Left ventricle myocardium inferior (tissue), 1 donor: Measurements from ENCODE around the gene PRIMA1. TPM values are rescaled to one million over a fixed set of nuclear protein-coding genes. Genes with fewer than 3 reads are reported as not detected.

Source experiments
- DNase-seq: peaks from one replicate; pipeline ENCODE4 v3.0.0-alpha.2; 2020
- H3K27ac ChIP-seq: fragments of 200-600 bp; replicated peaks from 2 replicates; pipeline ENCODE4 v1.8.0; 2021
- H3K27me3 ChIP-seq: fragments of 200-600 bp; 2 replicates; pipeline ENCODE4 v1.8.0; 2021; ENCODE audit warnings: low read depth
- H3K36me3 ChIP-seq: fragments of 200-600 bp; 2 replicates; pipeline ENCODE4 v1.8.0; 2021
- H3K4me1 ChIP-seq: fragments of 200-600 bp; 2 replicates; pipeline ENCODE4 v1.8.0; 2021
- H3K4me3 ChIP-seq: fragments of 200-600 bp; 2 replicates; pipeline ENCODE4 v1.8.0; 2021; ENCODE audit warnings: mild to moderate bottlenecking, moderate library complexity
- H3K9me3 ChIP-seq: fragments of 200-600 bp; replicated peaks from 2 replicates; pipeline ENCODE4 v1.8.0; 2021
- intact Hi-C: fragments of 100-400 bp; cut with micrococcal nuclease; formaldehyde crosslinking; loops from one replicate; pipeline ENCODE4 v1.11.0; 2022
- total RNA-seq: library from RNA; stranded (reverse); fragmentation: NEBNext Ultra II Directional; extraction: Animal tissue kit (Norgen Biotek cat#: 25700); gene quantifications from one replicate; pipeline ENCODE4 v1.2.1, GENCODE V29; 2021
- TF ChIP-seq, protein P1 (sequence below): fragments of 200-600 bp; IDR thresholded peaks from 2 replicates; pipeline ENCODE4 v1.8.0; 2021; ENCODE audit warnings: antibody characterized with exemption, mild to moderate bottlenecking, borderline replicate concordance
- donor health status: DM: no; HTN: yes; CAD: no; lungs with severe emphysema.

The PRIMA1 gene
- total RNA-seq, 1 donor from 2014 or later = 7.3 TPM

DNA sequence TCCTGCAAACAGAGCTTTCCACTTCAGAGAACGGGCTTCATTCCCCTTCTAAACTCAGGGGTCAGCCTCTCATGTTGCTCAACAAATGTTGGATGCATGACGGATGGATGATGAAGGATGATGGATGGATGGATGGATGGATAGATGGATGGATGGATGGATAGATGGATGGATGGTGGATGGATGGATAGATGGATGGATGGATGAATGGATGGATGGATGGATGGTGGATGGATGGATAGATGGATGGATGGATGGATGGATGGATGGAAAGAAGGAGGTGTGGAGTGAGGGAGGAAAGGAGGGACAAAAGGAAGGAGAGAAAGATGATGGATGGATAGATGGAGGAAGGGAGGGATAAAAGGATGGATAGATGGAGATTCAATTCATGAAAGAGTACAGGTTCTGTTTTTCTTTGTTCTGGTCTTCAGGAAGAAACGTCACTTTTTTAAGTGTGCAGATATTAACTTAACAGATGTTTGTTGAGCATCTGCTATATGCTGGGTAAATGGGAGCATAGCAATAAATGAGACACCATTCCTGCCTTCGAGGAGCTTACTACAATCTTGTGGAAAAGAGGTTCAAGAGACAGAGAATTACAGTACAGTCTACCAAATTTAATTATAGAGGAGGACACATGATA is 41.7 kb upstream of the PRIMA1 start:
- intact Hi-C loops = no loop called here
- no peak for DNase-seq
- no peaks in the 10 kb centered on the region for H3K36me3 ChIP-seq
- peaks cover 27% of the 10 kb centered on the region for H3K27me3 ChIP-seq
- no peak overlapping the region for H3K27ac ChIP-seq
- no peak overlapping the region for H3K4me3 ChIP-seq
- TF ChIP-seq, protein P1, sequence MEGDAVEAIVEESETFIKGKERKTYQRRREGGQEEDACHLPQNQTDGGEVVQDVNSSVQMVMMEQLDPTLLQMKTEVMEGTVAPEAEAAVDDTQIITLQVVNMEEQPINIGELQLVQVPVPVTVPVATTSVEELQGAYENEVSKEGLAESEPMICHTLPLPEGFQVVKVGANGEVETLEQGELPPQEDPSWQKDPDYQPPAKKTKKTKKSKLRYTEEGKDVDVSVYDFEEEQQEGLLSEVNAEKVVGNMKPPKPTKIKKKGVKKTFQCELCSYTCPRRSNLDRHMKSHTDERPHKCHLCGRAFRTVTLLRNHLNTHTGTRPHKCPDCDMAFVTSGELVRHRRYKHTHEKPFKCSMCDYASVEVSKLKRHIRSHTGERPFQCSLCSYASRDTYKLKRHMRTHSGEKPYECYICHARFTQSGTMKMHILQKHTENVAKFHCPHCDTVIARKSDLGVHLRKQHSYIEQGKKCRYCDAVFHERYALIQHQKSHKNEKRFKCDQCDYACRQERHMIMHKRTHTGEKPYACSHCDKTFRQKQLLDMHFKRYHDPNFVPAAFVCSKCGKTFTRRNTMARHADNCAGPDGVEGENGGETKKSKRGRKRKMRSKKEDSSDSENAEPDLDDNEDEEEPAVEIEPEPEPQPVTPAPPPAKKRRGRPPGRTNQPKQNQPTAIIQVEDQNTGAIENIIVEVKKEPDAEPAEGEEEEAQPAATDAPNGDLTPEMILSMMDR = no peak
- H3K4me1 ChIP-seq = no peaks in the 10 kb centered on the region
- no peaks in the 10 kb centered on the region for H3K9me3 ChIP-seq

DNA sequence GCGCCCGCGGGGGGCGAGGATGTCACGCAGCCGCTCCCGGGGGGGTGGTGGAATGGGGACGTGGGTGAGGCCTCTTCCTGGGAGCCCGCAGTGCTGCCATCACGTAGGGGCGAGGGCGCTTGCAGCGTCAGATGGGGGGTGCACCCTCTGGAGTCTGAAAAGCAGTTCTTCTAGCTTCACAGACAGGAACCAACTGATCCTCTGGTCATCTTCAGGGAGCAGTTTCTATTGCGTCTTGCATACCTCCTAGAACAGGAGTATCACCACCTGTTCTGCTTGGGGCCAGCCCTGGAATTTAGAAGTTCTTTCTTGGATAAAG is 36.9 kb upstream of the PRIMA1 start:
- Histone ChIP-seq H3K36me3 (no peaks in the 10 kb centered on the region), H3K4me3 (no peak overlapping the region), H3K27ac (no peak overlapping the region), H3K9me3 (no peaks in the 10 kb centered on the region), H3K27me3 (peaks cover 41% of the 10 kb centered on the region), H3K4me1 (no peaks in the 10 kb centered on the region)
- no peak for DNase-seq
- TF ChIP-seq, protein P1 = no peak
- intact Hi-C loops = no loop called here

DNA sequence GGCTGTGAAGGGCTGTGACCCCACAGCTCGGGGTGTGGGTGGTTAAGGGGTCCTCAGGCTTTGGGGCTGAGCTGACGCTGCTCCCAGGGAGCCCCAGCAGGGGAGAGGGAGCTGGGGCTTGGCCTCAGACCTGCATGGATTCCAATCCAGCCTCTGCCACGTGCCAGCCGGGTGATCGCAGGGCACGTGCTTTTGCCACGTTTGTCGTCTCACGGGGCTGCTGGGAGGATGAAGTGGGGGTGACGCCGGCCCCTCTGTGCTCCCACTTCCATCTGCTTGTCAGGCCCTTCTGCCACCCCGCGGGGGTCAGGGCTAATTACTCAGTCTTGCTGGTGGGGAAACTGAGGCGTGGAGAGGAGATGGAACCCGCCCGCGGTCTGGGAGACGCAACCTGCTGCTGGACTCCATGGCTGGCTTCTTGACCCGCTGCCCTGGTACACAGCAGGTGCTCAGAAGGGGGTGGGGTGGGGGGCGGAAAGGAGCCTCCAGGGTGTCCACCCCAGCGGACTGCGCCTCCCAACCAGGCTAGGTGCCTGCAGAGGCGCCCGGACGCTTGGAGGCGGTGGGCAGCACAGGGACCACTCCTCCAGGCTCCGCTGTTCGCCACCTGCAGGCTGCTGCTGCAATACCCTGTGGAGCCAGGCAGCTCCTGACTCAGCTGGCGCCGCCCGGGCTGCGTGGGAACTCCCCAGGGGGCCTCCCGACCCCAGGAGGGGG is 36.4 kb upstream of the PRIMA1 start:
- no peak overlapping the region for H3K27ac ChIP-seq
- H3K9me3 ChIP-seq = no peaks in the 10 kb centered on the region
- intact Hi-C loops = no loop called here
- H3K36me3 ChIP-seq = no peaks in the 10 kb centered on the region
- peaks cover 41% of the 10 kb centered on the region for H3K27me3 ChIP-seq
- no peak overlapping the region for H3K4me3 ChIP-seq
- no peaks in the 10 kb centered on the region for H3K4me1 ChIP-seq
- no peak for DNase-seq
- TF ChIP-seq, protein P1 = no peak

DNA sequence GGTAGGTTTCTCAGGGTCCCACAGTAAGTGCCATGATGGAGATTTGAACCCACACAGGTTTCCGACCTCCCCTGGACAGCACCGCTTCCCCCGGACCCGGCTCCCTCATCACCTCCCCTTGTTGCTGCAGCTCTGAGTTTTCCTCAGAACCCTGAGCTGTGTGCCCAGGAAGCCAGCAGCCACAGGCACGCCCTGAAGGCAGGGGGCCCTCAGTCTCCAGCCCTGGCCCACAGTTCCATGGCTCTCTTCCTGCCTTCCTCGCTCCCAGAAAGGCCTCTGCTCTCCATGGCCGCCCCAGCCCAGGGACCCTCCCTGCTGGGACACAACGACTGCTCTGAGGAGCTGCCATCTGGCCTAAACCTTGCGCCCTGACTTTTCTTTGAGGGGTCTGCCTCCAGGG is 35.8 kb upstream of the PRIMA1 start:
- Histone ChIP-seq H3K9me3 (no peaks in the 10 kb centered on the region), H3K27ac (no peak overlapping the region), H3K4me3 (no peak overlapping the region), H3K27me3 (peaks cover 41% of the 10 kb centered on the region), H3K4me1 (no peaks in the 10 kb centered on the region), H3K36me3 (no peaks in the 10 kb centered on the region)
- intact Hi-C loops = no loop called here
- TF ChIP-seq, protein P1 = no peak
- DNase-seq = no peak

DNA sequence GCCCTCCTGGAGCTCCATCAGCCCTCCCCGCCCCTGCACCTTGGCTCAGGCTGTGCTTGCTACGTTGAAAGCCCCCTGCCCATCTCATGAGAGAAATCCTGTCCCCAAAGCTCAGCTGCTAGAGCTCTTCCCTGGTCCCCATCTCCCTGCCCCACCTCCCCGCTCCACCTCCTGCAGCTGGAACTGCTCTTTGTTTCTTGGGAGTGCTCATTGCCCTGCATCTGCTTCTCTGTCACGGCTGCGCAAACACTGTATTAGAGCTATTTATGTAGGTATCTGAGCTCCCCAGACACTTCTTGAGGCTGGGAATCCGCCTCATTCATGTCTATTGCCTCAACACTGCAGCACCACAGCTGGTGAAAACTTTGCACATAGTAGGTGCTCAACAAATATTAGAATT is 32.8 kb upstream of the PRIMA1 start:
- TF ChIP-seq, protein P1 = no peak
- no peak overlapping the region for H3K4me3 ChIP-seq
- peaks cover 7% of the 10 kb centered on the region for H3K9me3 ChIP-seq
- H3K36me3 ChIP-seq = no peaks in the 10 kb centered on the region
- no peaks in the 10 kb centered on the region for H3K4me1 ChIP-seq
- intact Hi-C loops = no loop called here
- peaks cover 38% of the 10 kb centered on the region for H3K27me3 ChIP-seq
- DNase-seq = no peak
- H3K27ac ChIP-seq = no peak overlapping the region
